H1 (cell line): ENCODE results near the gene TPO. TPM values are rescaled to one million over a fixed set of nuclear protein-coding genes. Genes with fewer than 3 reads are reported as not detected.

ENCODE experiments used
- CTCF ChIA-PET: fragments of 300-600 bp; sonication (Branson Sonifier 250); formaldehyde crosslinking; loops from one replicate; lab custom pipeline; 2021; ENCODE audit not compliant: partially characterized antibody; lab: Charles Lee
- POLR2A ChIA-PET: fragments of 300-600 bp; sonication (Branson Sonifier 250); formaldehyde crosslinking; loops from one replicate; lab custom pipeline; 2021; ENCODE audit warnings: inconsistent platforms; ENCODE audit not compliant: partially characterized antibody; lab: Charles Lee
- DNase-seq, 2 experiments: peaks; one replicate each; pipeline versions ENCODE4 v3.0.0 to v3.0.0-alpha.2; 2010 to 2022; ENCODE audit warnings: low spot score in 2 of 2, low read depth in 1 of 2, mixed read lengths in 1 of 2
- FAIRE-seq: peaks from 2 replicates; lab custom pipeline; 2011; peaks lifted over from hg19 to GRCh38; lab: Jason Lieb, UNC
- H2AFZ ChIP-seq: 2 replicates; pipeline ENCODE4 v1.8.1; 2012; ENCODE audit warnings: low read length, inconsistent platforms
- H2AK5ac ChIP-seq: 2 replicates; pipeline ENCODE4 v1.6.1; 2013; ENCODE audit warnings: low read depth, low read length
- H2BK120ac ChIP-seq: replicated peaks from 2 replicates; pipeline ENCODE3; 2013; ENCODE audit warnings: low read depth, low read length, inconsistent platforms
- H2BK12ac ChIP-seq: 2 replicates; pipeline ENCODE4 v1.6.1; 2013; ENCODE audit warnings: low read depth, low read length
- H2BK15ac ChIP-seq: 2 replicates; pipeline ENCODE4 v1.6.1; 2013; ENCODE audit warnings: low read length
- H2BK20ac ChIP-seq: 2 replicates; pipeline ENCODE4 v1.6.1; 2013; ENCODE audit warnings: low read length
- H2BK5ac ChIP-seq: 2 replicates; pipeline ENCODE4 v1.6.1; 2013; ENCODE audit warnings: low read depth, low read length
- H3K14ac ChIP-seq: 2 replicates; pipeline ENCODE4 v1.6.1; 2013; ENCODE audit warnings: inconsistent platforms; ENCODE audit not compliant: insufficient read length
- H3K18ac ChIP-seq: 2 replicates; pipeline ENCODE4 v1.6.1; 2013; ENCODE audit warnings: low read length; ENCODE audit errors: extremely low read depth
- H3K23ac ChIP-seq: 2 replicates; pipeline ENCODE4 v1.6.1; 2013; ENCODE audit warnings: inconsistent platforms; ENCODE audit not compliant: insufficient read length
- H3K23me2 ChIP-seq: 2 replicates; pipeline ENCODE4 v1.6.1; 2013; ENCODE audit warnings: low read depth, low read length
- H3K27ac ChIP-seq: 2 replicates; pipeline ENCODE4 v1.6.1; 2011; ENCODE audit warnings: low read depth, low read length, inconsistent platforms
- H3K27me3 ChIP-seq, 4 experiments: replicated peaks in 1 of 4; 1 replicate in 1 of 4; 2 replicates in 3 of 4; pipeline versions ENCODE4 v1.6.1 to v1.8.1; 2011 to 2013; ENCODE audit warnings: low read length in 3 of 4, mild to moderate bottlenecking in 3 of 4, inconsistent platforms in 2 of 4, mixed read lengths in 2 of 4, moderate library complexity in 1 of 4; ENCODE audit not compliant: control insufficient read depth in 3 of 4, insufficient read depth in 3 of 4; ENCODE audit errors: extremely low read depth in 1 of 4
- H3K36me3 ChIP-seq, 4 experiments: 2 replicates each; pipeline versions ENCODE4 v1.6.1 to v1.8.1; 2011 to 2013; ENCODE audit warnings: mild to moderate bottlenecking in 4 of 4, low read length in 3 of 4, moderate library complexity in 2 of 4, control low read depth in 1 of 4, inconsistent platforms in 1 of 4; ENCODE audit not compliant: insufficient read depth in 4 of 4, control insufficient read depth in 2 of 4
- H3K4ac ChIP-seq: replicated peaks from 2 replicates; pipeline ENCODE3; 2013; ENCODE audit warnings: low read length, low read depth, mixed read lengths, inconsistent platforms; ENCODE audit not compliant: insufficient read length
- H3K4me1 ChIP-seq, 4 experiments: replicated peaks in 1 of 4; 1 replicate in 1 of 4; 2 replicates in 3 of 4; pipeline versions ENCODE4 v1.6.1 to v1.8.1; 2011 to 2013; ENCODE audit warnings: low read length in 3 of 4, inconsistent platforms in 2 of 4, mixed read lengths in 1 of 4; ENCODE audit not compliant: insufficient read depth in 4 of 4, control insufficient read depth in 3 of 4
- H3K4me2 ChIP-seq, 2 experiments: 2 replicates each; pipeline versions ENCODE4 v1.6.1 to v1.8.1; 2011 to 2013; ENCODE audit warnings: low read depth in 2 of 2, low read length in 2 of 2, control low read depth in 1 of 2, inconsistent platforms in 1 of 2, mild to moderate bottlenecking in 1 of 2; ENCODE audit not compliant: insufficient read depth in 1 of 2
- H3K4me3 ChIP-seq, 4 experiments: fragments of 200-600, 300-600 bp in 1 of 4; sonication (generic), shearing (Covaris generic), sonication (Bioruptor Twin) in 1 of 4; 2 replicates each; pipeline versions ENCODE4 v1.5.1 to v1.8.1; 2011 to 2016; ENCODE audit warnings: low read length in 4 of 4, low read depth in 3 of 4, control low read depth in 2 of 4, inconsistent platforms in 2 of 4, mild to moderate bottlenecking in 2 of 4, mixed read lengths in 1 of 4, moderate library complexity in 1 of 4; ENCODE audit not compliant: insufficient read depth in 2 of 4; ENCODE audit errors: extremely low read depth in 1 of 4
- H3K56ac ChIP-seq: replicated peaks from 2 replicates; pipeline ENCODE3; 2013; ENCODE audit warnings: low read depth, mild to moderate bottlenecking, mixed read lengths, low read length, inconsistent platforms; ENCODE audit not compliant: insufficient read length
- H3K79me1 ChIP-seq: 2 replicates; pipeline ENCODE4 v1.6.1; 2013; ENCODE audit warnings: low read depth, low read length, control low read depth
- H3K79me2 ChIP-seq, 2 experiments: 2 replicates each; pipeline versions ENCODE4 v1.6.1 to v1.8.1; 2012 to 2013; ENCODE audit warnings: low read length in 2 of 2, mild to moderate bottlenecking in 2 of 2, inconsistent platforms in 1 of 2; ENCODE audit not compliant: insufficient read depth in 2 of 2, control insufficient read depth in 1 of 2
- H3K9ac ChIP-seq, 4 experiments: replicated peaks in 1 of 4; 1 replicate in 1 of 4; 2 replicates in 3 of 4; pipeline versions ENCODE4 v1.6.1 to v1.8.1; 2011 to 2013; ENCODE audit warnings: low read depth in 3 of 4, low read length in 3 of 4, control low read depth in 2 of 4, mild to moderate bottlenecking in 2 of 4, moderate library complexity in 2 of 4, inconsistent platforms in 1 of 4; ENCODE audit errors: extremely low read depth in 1 of 4
- H3K9me3 ChIP-seq, 2 experiments: 2 replicates each; pipeline versions ENCODE4 v1.6.1 to v1.8.1; 2012 to 2013; ENCODE audit warnings: mild to moderate bottlenecking in 2 of 2, moderate library complexity in 2 of 2, control low read depth in 1 of 2, inconsistent platforms in 1 of 2, low read depth in 1 of 2, low read length in 1 of 2, mixed read lengths in 1 of 2; ENCODE audit not compliant: insufficient read depth in 2 of 2
- H4K20me1 ChIP-seq, 2 experiments: replicated peaks in 1 of 2; 2 replicates each; pipeline versions ENCODE3 to v1.8.1; 2011 to 2013; ENCODE audit warnings: inconsistent platforms in 2 of 2, low read length in 2 of 2, mild to moderate bottlenecking in 1 of 2; ENCODE audit not compliant: insufficient read depth in 2 of 2, control insufficient read depth in 1 of 2
- H4K5ac ChIP-seq: 2 replicates; pipeline ENCODE4 v1.6.1; 2013; ENCODE audit warnings: low read length, low read depth, mixed read lengths, inconsistent platforms; ENCODE audit not compliant: insufficient read length
- H4K8ac ChIP-seq: 2 replicates; pipeline ENCODE4 v1.8.0; 2013; ENCODE audit warnings: mild to moderate bottlenecking, moderate library complexity, low read length, inconsistent platforms; ENCODE audit not compliant: insufficient read depth; ENCODE audit errors: extremely low read depth
- H4K91ac ChIP-seq: replicated peaks from 2 replicates; pipeline ENCODE3; 2013; ENCODE audit warnings: low read length, mixed read lengths, inconsistent platforms; ENCODE audit not compliant: insufficient read length
- CTBP2 ChIP-seq: IDR thresholded peaks from 2 replicates; pipeline ENCODE4 v1.7.0; 2011; ENCODE audit warnings: borderline replicate concordance, mild to moderate bottlenecking, moderate library complexity, mixed read lengths, low read length; ENCODE audit not compliant: insufficient read depth, insufficient read length
- TCF12 ChIP-seq: IDR thresholded peaks from 2 replicates; pipeline ENCODE4 v1.6.1; 2011; ENCODE audit warnings: low read depth, mild to moderate bottlenecking, low read length
- ZNF274 ChIP-seq: IDR thresholded peaks from 2 replicates; pipeline ENCODE4 v1.7.0; 2012; ENCODE audit warnings: low read length, borderline replicate concordance; ENCODE audit errors: extremely low read depth
- WGBS, 2 experiments: shearing (Covaris generic) in 1 of 2; methylation state at CpG; one replicate each; pipeline versions ENCODE4 v1.1.6 to v1.1.7; 2013 to 2015; ENCODE audit warnings: low lambda C conversion rate in 2 of 2, mixed read lengths in 2 of 2, inconsistent platforms in 1 of 2, low coverage in 1 of 2, missing lambda C conversion rate in 1 of 2; ENCODE audit not compliant: insufficient replicate concordance in 2 of 2, insufficient coverage in 1 of 2, insufficient read length in 1 of 2; ENCODE audit errors: extremely low coverage in 1 of 2, missing lambda C conversion rate in 1 of 2; 5-methylcytosine and 5-hydroxymethylcytosine counted together
- polyA plus RNA-seq, 7 experiments: library from polyadenylated mRNA; depleted of rRNA in 3 of 7; stranded (reverse) in 5 of 7; unstranded in 2 of 7; fragments of >200 nt in 5 of 7; fragments of 200-250 nt in 2 of 7; gene quantifications; 1 replicate in 5 of 7; 2 replicates in 1 of 7; 4 replicates in 1 of 7; pipeline versions ENCODE4 v1.2.1 to v1.2.3, GENCODE V29; 2011 to 2013; ENCODE audit warnings: missing spikeins in 2 of 7, mixed read lengths in 2 of 7
- total RNA-seq: library from RNA; stranded (reverse); fragmentation: NEBNext Ultra II Directional; extraction: Animal tissue kit (Norgen Biotek cat#: 25700); gene quantifications from 2 replicates; pipeline ENCODE4 v1.2.1, GENCODE V29; 2021

TPO gene
- total and polyA plus RNA-seq, 2 of the 8 experiments (the other 6 are each of a cell fraction or from before 2014, with no cell fraction given): not detected

DNA sequence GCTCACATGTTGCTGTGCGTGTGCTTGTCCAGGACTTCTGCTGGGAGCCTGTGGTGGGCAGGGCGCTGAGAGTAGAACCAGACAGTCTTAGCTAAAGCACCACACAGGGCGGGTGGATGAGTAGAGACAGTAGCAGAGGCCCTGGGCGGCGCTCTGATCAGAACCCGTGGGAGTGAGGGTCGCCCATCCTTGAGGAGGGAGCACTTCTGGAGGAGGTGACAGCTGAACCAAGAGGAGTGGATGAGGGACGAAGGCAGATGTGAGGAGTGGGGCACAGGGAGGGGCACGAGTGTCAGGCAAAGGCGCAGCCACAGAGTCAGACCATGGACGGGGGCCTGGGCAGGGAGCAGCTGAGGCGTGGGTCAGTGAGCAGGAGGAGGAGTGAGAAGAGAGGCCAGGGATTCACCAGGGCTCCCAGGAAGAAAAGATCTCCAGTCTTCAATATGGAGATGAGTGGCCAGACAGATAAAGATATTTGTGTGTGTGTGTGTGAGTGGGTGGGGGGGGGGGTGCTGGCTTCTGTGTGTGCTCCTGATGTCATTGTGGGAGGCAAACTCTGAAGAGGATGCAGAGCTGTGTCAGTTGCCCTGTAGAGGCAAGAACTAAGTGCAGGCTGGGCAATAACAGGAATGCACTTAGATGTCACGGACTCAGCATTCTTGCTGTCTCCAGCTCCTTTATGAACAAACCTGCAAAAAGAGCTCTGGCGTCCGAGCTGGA is 79.6 kb downstream of the TPO start:
- H3K9me3 ChIP-seq: no peaks in the 10 kb centered on the region
- H4K91ac ChIP-seq: no peak overlapping the region
- no peak overlapping the region for H4K8ac ChIP-seq
- H3K79me1 ChIP-seq: no peaks in the 10 kb centered on the region
- H3K27me3 ChIP-seq: no peaks in the 10 kb centered on the region
- H3K36me3 ChIP-seq: no peaks in the 10 kb centered on the region
- H4K20me1 ChIP-seq: no peaks in the 10 kb centered on the region
- DNase-seq (no peak), FAIRE-seq (no peak)
- no peak for TF ChIP-seq TCF12
- no peak for TF ChIP-seq ZNF274
- no peak for TF ChIP-seq CTBP2
- no peak overlapping the region for H4K5ac ChIP-seq
- 77% methylated on average over 15 of the region's 15 CpGs; no CpG with 5 or more reads in 1 of the 2 experiments for WGBS, 2 experiments
- H2AK5ac ChIP-seq: no peak overlapping the region
- no peak overlapping the region for H3K9ac ChIP-seq
- no peak overlapping the region for H2BK12ac ChIP-seq
- no peak overlapping the region for H3K18ac ChIP-seq
- H2AFZ ChIP-seq: no peak overlapping the region
- no peak overlapping the region for H3K23ac ChIP-seq
- ChIA-PET CTCF (interaction anchor here (0.7 to 1.9 kb wide), 6 partner anchors 10 to 330 kb away, joined by 3 to 6 read pairs (median 4); no protein-coding TSS in a partner anchor), POLR2A (no interaction called here)
- H3K27ac ChIP-seq: no peak overlapping the region
- H3K4me1 ChIP-seq: peaks cover 0 to 4% (median 0%) of the 10 kb centered on the region in 4 experiments; a peak in 2 of 7 replicates
- no peak overlapping the region for H3K4ac ChIP-seq
- no peak overlapping the region for H2BK20ac ChIP-seq
- no peaks in the 10 kb centered on the region for H3K79me2 ChIP-seq
- H3K56ac ChIP-seq: no peak overlapping the region
- H3K14ac ChIP-seq: no peak overlapping the region
- H3K23me2 ChIP-seq: no peaks in the 10 kb centered on the region
- H2BK120ac ChIP-seq: no peak overlapping the region
- H2BK15ac ChIP-seq: no peak overlapping the region
- H3K4me3 ChIP-seq: no peak overlapping the region
- no peak overlapping the region for H3K4me2 ChIP-seq
- no peak overlapping the region for H2BK5ac ChIP-seq
